H1 (cell line): ENCODE measurements around the gene NKAIN2. TPM values are rescaled to one million over a fixed set of nuclear protein-coding genes. Genes with fewer than 3 reads are reported as not detected.

Experiments
- TAF7 ChIP-seq: optimal IDR thresholded peaks from 2 replicates; pipeline ENCODE3; 2011; ENCODE audit warnings: low read depth, mild to moderate bottlenecking, inconsistent platforms, low read length, moderate library complexity, borderline replicate concordance
- USF2 ChIP-seq: IDR thresholded peaks from 2 replicates; pipeline ENCODE4 v1.6.1; 2011; ENCODE audit warnings: low read length, improper control_type of control experiment
- polyA plus RNA-seq, 7 experiments: library from polyadenylated mRNA; depleted of rRNA in 3 of 7; stranded (reverse) in 5 of 7; unstranded in 2 of 7; fragments of >200 nt in 5 of 7; fragments of 200-250 nt in 2 of 7; gene quantifications; 1 replicate in 5 of 7; 2 replicates in 1 of 7; 4 replicates in 1 of 7; pipeline versions ENCODE4 v1.2.1 to v1.2.3, GENCODE V29; 2011 to 2013; ENCODE audit warnings: missing spikeins in 2 of 7, mixed read lengths in 2 of 7
- total RNA-seq: library from RNA; stranded (reverse); fragmentation: NEBNext Ultra II Directional; extraction: Animal tissue kit (Norgen Biotek cat#: 25700); gene quantifications from 2 replicates; pipeline ENCODE4 v1.2.1, GENCODE V29; 2021

NKAIN2 gene
- total and polyA plus RNA-seq, 2 of the 8 experiments (the other 6 are each of a cell fraction or from before 2014, with no cell fraction given): 0.20 to 0.34 TPM

GRCh38 chr6:123848347-123848746, 44.7 kb downstream of the NKAIN2 start (continued):
- no peak for TF ChIP-seq USF2
- no peak for TF ChIP-seq TAF7
